IPS-18c (cell line): Measurements from ENCODE around the gene XCL2.
"Not testable (repeated sequence)": the region's sequence is repeated elsewhere in the genome, so short reads cannot be mapped to it uniquely, and the experiment has no call there.

ENCODE experiments used
- H3K4me3 ChIP-seq: 2 replicates; pipeline ENCODE4 v1.7.0; 2013; ENCODE audit warnings: low read depth, mild to moderate bottlenecking, low read length, moderate library complexity; ENCODE audit not compliant: insufficient read depth
- H3K9me3 ChIP-seq: one replicate; pipeline ENCODE4 v1.6.1; 2013; ENCODE audit warnings: mild to moderate bottlenecking, low read length, moderate library complexity; ENCODE audit not compliant: control insufficient read depth, insufficient read depth

The XCL2 gene

DNA sequence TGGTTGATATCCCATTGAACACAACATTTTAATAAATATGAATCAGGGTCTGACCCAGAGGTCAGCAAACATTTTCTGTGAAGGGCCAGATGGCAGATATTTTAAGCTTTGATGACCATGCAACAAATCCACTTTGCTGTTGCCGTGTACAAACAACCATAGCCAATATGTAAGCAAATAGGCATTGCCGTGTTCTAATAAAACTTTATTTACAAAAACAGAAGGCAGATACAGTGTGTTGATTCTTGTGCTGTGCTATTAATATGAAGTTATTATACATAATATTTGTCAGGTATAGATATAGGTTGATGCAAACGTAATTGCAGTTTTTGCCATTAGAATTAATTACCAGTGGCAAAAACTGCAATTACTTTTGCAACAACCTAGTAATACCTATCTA is 23.8 kb upstream of the XCL2 start:
- H3K4me3 ChIP-seq, result no peak overlapping the region

DNA sequence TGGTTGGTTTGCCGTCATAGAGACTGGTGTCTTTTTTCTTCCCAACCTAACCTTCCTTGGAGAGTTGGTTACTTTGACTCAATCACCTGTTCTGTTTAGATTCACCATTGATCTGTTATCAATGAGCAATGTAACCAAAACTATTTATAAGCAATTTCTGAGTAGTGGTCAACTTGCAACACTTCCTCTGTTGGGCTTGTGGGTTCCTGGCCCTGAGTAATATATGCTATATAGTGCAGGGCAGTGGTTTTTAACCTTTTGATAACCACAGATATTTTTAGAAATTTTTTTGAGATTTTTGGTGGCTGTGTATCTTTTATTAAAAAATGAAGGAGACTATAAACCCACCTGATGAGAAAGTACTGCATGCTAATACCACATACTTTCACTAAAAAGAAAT is 23.2 kb upstream of the XCL2 start:
- Histone ChIP-seq H3K9me3 (no peaks in the 10 kb centered on the region), H3K4me3 (no peak overlapping the region)

More for the DNA sequence above, 23.8 kb upstream of the XCL2 start:
- no peaks in the 10 kb centered on the region for H3K9me3 ChIP-seq

DNA sequence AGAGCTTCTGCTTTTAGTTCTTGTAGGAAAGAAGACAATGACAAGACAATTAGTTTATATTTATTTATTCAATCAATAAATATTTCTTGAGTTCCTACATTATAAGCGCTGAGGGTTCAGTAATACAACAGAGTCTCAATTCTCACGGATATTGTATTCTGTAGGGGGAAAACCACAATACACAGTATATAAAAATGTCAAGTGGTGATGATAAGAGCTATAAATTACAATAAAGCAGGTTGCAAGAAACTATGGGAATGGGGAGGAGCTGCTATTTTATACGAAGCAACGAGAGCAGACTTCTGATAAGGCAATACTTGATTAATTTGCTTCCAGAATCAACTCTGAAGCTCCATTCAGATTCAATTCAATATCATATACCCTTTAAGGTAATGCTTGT is 22.0 kb upstream of the XCL2 start:
- Histone ChIP-seq H3K9me3 (no peaks in the 10 kb centered on the region), H3K4me3 (no peak overlapping the region)

DNA sequence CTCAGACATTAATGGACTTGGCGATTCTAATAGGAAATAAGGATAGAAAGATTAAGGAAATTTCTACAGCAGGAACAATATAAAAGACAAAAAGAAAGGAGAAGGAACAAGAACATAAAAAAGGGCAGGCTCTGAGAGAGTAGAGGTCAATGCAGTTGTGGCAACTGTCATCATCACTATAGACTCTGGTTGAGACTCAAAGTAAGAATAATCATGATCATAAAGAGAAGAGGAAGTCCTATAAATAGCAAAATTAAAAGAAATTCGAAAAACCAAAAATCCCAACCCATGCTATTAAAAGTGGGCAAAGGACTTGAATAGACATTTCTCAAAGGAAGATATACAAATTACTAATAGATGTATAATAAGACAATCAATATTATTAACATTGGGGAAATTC is 18.2 kb upstream of the XCL2 start:
- Histone ChIP-seq H3K9me3 (no peaks in the 10 kb centered on the region), H3K4me3 (no peak overlapping the region)

DNA sequence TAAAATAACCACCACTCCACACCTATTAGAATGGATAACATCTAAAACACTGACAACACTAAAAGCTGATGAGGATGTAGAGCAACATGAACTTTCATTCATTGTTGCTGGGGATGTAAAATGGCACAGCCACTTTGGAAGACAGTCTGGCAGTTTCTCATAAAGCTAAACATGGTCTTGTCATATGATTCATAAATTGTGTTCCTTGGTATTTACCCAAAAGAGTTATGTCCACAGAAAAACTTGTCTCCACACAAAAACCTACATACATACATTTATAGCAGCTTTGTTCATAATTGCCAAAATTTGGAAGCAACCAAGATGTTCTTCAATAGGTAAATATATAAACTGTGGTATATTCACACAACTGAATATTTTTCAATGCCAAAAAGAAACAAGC is 16.6 kb upstream of the XCL2 start:
- H3K9me3 ChIP-seq, result no peaks in the 10 kb centered on the region
- H3K4me3 ChIP-seq, result no peak overlapping the region

DNA sequence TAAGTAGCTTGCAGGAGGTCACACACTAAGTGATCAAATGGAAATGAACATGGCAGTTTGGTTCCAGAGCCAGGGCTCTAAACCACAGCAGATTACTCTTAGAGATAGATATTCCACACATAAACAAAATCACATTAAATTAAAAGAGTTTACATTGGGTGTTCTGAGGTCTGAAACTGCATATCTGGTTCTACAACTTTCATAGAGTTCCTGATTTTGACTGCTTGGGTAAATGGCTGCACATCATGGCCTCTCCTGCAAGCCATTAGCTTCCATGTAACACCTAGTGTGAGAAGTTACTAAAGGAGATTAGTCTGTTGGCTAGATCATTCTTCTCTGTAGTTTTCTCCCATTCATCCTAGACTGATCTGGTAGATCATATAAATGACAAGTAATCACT is 12.8 kb upstream of the XCL2 start:
- Histone ChIP-seq H3K9me3 (no peaks in the 10 kb centered on the region), H3K4me3 (no peak overlapping the region)

DNA sequence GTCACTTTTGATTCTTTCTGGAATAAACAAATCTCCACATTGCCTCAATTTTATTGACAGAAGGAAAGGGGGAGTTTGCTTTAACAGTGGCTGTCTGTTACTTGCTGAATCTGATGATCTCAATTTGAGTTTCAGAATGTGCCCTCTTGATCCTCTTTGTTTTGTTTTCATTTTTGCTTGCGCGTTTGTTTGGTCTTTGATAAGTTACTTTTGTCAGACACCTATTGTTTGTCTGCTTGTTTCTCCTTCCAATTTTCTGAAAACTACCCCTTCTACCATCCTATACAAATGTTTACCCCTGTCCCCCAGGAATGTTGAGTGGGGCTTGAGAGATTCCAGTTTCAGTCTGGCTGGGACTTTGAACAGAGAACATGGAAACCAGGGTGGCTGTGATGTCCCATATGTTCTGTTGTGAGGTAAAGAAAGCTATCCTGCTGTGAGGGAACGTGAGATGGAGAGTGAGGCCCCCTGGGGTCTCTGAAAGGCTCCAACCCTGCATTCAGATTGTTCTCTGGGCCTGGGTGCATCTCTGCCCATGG is 11.8 kb upstream of the XCL2 start:
- Histone ChIP-seq H3K9me3 (no peaks in the 10 kb centered on the region), H3K4me3 (no peak overlapping the region)

DNA sequence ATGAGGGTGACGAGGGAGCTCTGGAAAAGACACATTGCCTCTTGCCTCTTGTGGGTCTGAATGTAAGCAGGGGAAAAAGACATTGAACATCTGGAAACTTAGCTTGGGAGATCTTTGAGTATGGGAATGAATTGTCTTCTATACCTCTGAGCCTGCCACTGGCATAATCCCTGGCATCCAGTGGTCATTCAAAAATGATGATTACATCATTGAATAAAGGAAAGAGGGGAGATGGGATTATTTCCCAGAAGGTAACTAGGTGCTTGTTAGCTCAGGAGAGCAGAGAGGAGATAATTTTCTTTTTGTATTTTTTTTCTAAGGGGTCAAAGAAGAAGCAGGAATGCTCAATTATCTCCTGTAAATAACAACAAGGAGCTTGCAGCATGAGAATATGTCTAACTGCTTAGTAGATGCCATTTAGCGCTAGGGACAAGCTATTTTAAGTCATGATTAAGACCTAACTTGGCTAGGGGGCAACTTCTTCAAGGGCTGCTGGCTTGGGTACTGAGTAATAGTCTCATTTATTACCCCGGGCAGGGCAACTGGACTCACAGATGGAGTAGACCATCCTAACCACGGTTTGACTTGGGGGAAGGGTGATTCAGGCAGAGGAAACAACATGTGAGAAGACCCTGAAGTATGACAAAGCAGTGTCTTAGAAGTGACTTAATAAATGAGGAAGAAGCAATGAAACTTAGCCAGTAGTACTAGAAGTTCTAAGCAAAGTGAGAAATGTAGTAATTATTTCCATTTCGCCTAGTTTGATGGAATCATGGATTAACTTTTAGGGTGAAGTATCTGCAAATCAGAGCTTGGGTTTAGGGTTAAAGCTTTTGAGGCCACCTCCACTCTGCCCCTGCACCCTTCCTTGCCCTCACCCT is 11.0 kb upstream of the XCL2 start:
- no peak overlapping the region for H3K4me3 ChIP-seq
- H3K9me3 ChIP-seq, result no peaks in the 10 kb centered on the region

DNA sequence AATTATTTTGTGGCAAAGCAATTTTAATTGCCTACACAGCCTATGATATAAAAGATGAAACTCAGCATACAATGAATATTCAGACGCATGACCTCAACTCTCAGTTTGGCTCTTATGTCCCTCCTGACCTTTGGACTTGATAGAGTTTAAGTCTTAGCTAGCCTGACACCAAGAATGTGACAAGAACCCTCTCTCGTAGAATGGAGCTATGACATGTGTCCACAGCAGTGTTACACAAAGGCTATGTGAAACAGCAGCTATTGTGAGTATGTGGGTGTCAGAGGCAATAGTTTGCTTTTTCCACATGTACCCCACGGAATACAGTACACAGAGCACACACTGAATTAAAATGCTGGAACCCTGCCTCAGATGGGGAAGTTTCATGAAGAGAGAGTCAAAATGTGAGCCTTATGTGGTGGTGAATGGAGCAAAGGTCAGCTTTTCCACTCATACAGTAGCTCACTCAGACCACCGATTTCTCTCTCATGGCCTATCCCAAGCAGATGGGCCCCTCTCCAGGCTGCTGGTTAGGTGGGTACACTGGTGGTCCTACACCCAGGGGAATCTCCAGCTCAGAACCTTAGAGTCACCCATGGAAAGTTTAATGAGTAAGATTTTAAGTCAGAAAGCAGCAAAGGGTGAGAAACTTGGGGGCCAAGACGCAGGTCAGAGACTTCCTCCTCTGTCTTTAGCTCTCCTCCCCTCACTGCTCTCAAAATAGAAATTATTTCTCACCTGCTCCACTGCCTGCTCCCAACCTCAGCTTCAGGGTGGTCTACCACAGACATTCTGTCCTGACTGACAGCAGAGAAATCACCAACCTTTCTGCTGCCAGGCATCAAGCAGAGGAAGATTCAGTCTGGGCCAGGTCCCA is 10.1 kb upstream of the XCL2 start:
- H3K9me3 ChIP-seq, result peaks cover 4% of the 10 kb centered on the region
- no peak overlapping the region for H3K4me3 ChIP-seq

DNA sequence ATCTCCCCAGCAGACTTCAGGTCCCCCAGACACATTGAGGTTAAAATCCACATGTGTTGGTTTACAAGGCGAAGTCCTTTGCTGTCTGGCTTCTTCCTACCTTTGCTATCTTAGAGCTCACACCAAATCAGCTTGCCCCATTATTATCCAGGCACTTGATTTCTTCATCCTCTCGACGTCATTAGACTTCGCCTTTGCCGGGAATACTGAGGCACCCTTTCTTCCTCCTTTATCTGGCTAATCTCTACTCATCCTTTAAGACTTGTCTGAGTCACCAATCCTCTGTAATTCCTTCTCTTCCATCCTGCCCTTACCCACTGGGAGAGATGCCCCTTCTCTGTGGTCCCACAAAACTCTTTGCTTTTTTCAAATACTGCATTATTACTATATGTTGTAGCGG is 9.2 kb upstream of the XCL2 start:
- Histone ChIP-seq H3K9me3 (peaks cover 4% of the 10 kb centered on the region), H3K4me3 (no peak overlapping the region)

DNA sequence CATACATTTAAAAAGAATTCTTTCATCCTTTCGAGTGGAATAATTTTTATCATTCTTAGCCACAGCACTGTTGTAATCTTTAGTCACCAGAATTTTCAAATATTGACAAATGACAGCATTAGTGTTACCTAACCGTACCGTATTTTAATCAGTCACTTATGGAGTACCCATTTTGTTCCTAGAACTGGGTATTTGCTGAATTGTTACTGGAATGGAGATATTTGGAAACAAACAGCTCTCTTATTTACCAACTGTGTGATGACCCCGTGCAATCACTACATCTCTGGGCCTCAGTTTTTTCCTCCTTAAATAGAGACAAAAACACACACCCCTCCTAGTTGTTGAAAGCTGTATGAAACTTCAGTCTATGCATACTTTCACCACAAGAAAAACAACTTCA is 7.9 kb upstream of the XCL2 start:
- peaks cover 4% of the 10 kb centered on the region for H3K9me3 ChIP-seq
- no peak overlapping the region for H3K4me3 ChIP-seq

DNA sequence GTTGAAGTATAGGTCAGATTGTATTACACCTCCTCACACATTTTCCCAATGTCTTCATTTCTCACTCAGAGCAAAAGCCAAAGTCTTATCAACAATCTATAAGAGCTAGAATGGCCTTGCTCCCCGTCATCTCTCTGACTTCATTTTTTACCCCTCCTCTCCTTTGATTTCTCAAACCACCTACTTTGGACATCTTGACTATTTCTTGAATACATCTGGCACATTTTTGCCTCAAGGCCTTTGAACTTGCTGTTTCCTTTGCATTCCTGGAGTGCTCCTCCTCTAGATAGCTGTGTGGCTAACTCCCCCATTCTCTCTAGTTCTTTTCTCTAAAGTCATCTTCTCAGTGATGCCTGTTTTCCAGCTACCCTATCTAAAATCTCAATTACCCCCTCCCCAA is 7.2 kb upstream of the XCL2 start:
- H3K4me3 ChIP-seq, result no peak overlapping the region
- H3K9me3 ChIP-seq, result peaks cover 4% of the 10 kb centered on the region

DNA sequence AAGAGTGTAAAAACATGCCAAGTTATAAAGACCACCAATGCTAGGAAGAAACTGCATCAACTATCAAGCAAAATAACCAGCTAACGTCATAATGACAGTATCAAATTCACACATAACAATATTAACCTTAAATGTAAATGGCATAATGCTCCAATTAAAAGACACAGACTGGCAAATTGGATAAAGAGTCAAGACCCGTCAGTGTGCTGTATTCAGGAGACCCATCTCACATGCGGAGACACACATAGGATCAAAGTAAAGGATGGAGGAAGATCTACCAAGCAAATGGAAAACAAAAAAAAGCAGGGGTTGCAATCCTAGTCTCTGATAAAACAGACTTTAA is 2.7 kb upstream of the XCL2 start:
- H3K4me3 ChIP-seq, H3K9me3 ChIP-seq: not testable (repeated sequence)

DNA sequence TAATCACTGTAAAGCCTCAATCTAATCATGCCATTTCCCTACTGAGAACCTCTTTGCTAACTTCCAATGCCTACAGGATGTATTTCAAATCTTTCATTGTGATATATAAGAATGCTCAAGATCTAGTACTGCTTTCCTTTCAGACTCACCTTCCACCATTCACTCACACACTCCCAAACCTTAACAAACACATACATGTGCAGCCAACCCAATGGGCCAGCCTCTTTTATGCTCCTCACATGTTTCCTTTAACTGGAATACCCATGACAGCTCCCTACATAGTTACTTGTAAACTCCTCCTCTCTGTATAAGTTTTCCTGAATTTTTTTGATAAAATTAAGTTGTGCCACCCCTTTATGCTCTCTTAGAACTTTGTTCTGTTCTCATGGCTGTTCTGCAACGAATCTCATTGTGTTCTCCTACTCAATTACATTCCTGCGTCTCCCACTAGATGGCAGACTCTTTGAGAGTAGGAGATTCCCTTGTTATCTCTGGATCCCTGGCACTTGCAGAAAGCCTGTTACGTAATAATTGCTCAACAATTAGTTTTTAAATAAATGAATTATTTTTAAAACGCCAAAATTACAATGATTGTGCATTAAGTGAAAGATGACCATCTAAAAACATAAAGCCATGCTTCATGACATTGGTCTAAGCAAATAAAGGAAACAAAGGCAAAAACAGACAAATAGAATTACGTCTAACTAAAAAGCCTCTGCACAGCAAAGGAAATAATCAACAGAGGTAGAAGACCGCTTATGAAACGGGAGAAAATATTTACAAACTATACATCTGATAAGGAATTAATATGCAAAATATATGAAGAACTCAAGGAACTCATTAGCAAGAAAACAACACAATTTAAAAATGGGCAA is 2.1 kb upstream of the XCL2 start:
- not testable (repeated sequence) for H3K9me3 ChIP-seq, H3K4me3 ChIP-seq

DNA sequence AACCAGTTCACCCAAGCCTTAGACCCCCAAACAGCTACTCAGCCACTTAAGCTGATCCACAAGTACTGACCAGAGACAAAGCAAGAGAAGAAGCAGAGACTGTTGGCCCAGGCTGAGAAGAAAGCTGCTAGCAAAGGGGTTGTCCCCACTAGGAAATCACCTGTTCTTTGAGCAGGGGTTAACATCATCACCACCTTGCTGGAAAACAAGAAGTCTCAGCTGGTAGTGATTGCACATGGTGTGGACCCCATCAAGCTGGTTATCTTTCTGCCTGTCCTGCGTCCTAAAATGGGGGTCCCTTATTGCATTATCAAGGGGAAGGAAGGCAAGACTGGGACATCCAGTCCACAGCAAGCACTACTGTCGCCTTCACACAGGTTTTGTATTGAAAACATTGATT is 819 bp downstream of the XCL2 start:
- H3K9me3 ChIP-seq, H3K4me3 ChIP-seq: not testable (repeated sequence)

DNA sequence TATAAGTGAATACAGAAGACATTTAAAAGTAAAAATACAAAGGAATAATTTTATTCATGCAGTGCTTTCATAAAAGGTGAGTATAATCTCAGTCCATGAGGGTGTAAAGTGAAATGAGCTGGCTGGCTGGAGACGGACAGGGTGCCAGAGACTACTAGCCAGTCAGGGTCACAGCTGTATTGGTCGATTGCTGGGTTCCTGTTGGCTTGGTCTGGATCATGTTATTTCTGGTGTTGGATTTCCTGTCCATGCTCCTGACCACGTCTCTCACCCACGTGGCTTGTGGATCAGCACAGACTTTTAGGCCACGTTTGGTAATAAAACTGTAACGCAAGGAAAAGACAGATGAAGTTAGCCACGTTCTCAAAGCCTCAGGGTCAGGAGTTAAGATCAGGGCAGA is 3.0 kb downstream of the XCL2 start:
- not testable (repeated sequence) for H3K4me3 ChIP-seq, H3K9me3 ChIP-seq

DNA sequence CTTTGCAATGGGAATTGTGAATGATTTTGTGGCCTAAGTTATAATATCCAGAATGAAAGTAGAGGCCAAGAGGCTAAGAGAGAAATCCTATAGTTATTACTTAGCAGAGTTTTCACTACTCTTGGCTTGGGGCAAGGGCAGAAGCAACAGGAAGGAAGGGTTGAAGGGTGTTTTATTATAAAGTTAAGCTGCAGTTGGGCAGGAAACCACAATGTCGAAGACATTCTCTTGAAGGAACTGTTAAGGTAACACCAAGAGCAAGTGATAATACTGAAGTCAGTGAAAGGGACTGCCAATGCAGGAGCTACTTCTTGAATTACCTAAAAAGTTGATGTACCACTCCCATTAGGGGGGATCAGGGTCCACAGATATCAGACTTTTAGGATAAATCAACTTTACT is 8.3 kb downstream of the XCL2 start:
- Histone ChIP-seq H3K4me3 (no peak overlapping the region), H3K9me3 (no peaks in the 10 kb centered on the region)
